H9 (cell line): Measurements from ENCODE around the gene FOXC2. TPM values are rescaled to one million over a fixed set of nuclear protein-coding genes. Genes with fewer than 3 reads are reported as not detected.

Experiments
- DNase-seq: peaks from one replicate; pipeline ENCODE4 v3.0.0-alpha.2; 2017
- H2AFZ ChIP-seq: one replicate; pipeline ENCODE4 v1.6.1; 2013; ENCODE audit warnings: mild to moderate bottlenecking, low read length, control low read depth, moderate library complexity
- H2AK5ac ChIP-seq: 2 replicates; pipeline ENCODE4 v1.6.1; 2013; ENCODE audit warnings: low read length, control low read depth, mixed read lengths; ENCODE audit not compliant: insufficient read length
- H2BK120ac ChIP-seq: one replicate; pipeline ENCODE4 v1.6.1; 2013; ENCODE audit warnings: low read depth, mild to moderate bottlenecking, low read length, control low read depth, inconsistent platforms; ENCODE audit not compliant: poor library complexity, severe bottlenecking
- H2BK12ac ChIP-seq: 2 replicates; pipeline ENCODE4 v1.6.1; 2013; ENCODE audit warnings: low read length, control low read depth, mixed read lengths, low read depth; ENCODE audit not compliant: insufficient read length
- H2BK15ac ChIP-seq: 2 replicates; pipeline ENCODE4 v1.6.1; 2013; ENCODE audit warnings: low read depth, low read length, control low read depth
- H2BK20ac ChIP-seq: one replicate; pipeline ENCODE4 v1.6.1; 2013; ENCODE audit warnings: low read depth, mild to moderate bottlenecking, low read length, control low read depth, inconsistent platforms; ENCODE audit not compliant: poor library complexity, severe bottlenecking
- H2BK5ac ChIP-seq: 2 replicates; pipeline ENCODE4 v1.6.1; 2013; ENCODE audit warnings: low read length, control low read depth, mixed read lengths; ENCODE audit not compliant: insufficient read length
- H3K14ac ChIP-seq: 2 replicates; pipeline ENCODE4 v1.6.1; 2013; ENCODE audit warnings: low read length, control low read depth; ENCODE audit not compliant: insufficient read depth
- H3K18ac ChIP-seq: 2 replicates; pipeline ENCODE4 v1.6.1; 2013; ENCODE audit warnings: low read depth, mild to moderate bottlenecking, mixed read lengths, low read length, control low read depth; ENCODE audit not compliant: insufficient read length
- H3K23ac ChIP-seq: 2 replicates; pipeline ENCODE4 v1.6.1; 2013; ENCODE audit warnings: low read length, control low read depth, mixed read lengths, low read depth; ENCODE audit not compliant: insufficient read length
- H3K23me2 ChIP-seq: 2 replicates; pipeline ENCODE4 v1.6.1; 2013; ENCODE audit warnings: low read depth, mild to moderate bottlenecking, mixed read lengths, low read length, control low read depth; ENCODE audit not compliant: insufficient read length, poor library complexity, severe bottlenecking
- H3K27ac ChIP-seq: 2 replicates; pipeline ENCODE4 v1.5.1; 2013; ENCODE audit warnings: low read length, control low read depth, mixed read lengths, low read depth; ENCODE audit not compliant: insufficient read length
- H3K27me3 ChIP-seq: 2 replicates; pipeline ENCODE4 v1.6.1; 2013; ENCODE audit warnings: low read length, control low read depth, inconsistent platforms; ENCODE audit not compliant: insufficient read depth
- H3K4ac ChIP-seq: 2 replicates; pipeline ENCODE4 v1.6.1; 2013; ENCODE audit warnings: low read depth, mild to moderate bottlenecking, control low read depth, inconsistent platforms, low read length, moderate library complexity
- H3K4me1 ChIP-seq: 2 replicates; pipeline ENCODE4 v1.6.1; 2013; ENCODE audit warnings: low read length, control low read depth, inconsistent platforms; ENCODE audit not compliant: insufficient read depth
- H3K4me2 ChIP-seq: 2 replicates; pipeline ENCODE4 v1.6.1; 2013; ENCODE audit warnings: low read length, control low read depth, mixed read lengths; ENCODE audit not compliant: insufficient read length, insufficient read depth
- H3K56ac ChIP-seq: 2 replicates; pipeline ENCODE4 v1.6.1; 2013; ENCODE audit warnings: low read depth, mild to moderate bottlenecking, mixed read lengths, low read length, control low read depth; ENCODE audit not compliant: insufficient read length
- H3K79me1 ChIP-seq: 2 replicates; pipeline ENCODE4 v1.6.1; 2013; ENCODE audit warnings: low read depth, mild to moderate bottlenecking, moderate library complexity, low read length, control low read depth, inconsistent platforms; ENCODE audit not compliant: insufficient read depth, poor library complexity, severe bottlenecking
- H3K79me2 ChIP-seq: 2 replicates; pipeline ENCODE4 v1.6.1; 2013; ENCODE audit warnings: low read length, control low read depth, inconsistent platforms; ENCODE audit not compliant: insufficient read depth
- H3K9ac ChIP-seq: 2 replicates; pipeline ENCODE4 v1.6.1; 2013; ENCODE audit warnings: low read length, control low read depth, mixed read lengths; ENCODE audit not compliant: insufficient read length; ENCODE audit errors: extremely low read depth
- H3K9me3 ChIP-seq: one replicate; pipeline ENCODE4 v1.6.1; 2013; ENCODE audit warnings: low read depth, low read length, inconsistent platforms; ENCODE audit not compliant: control insufficient read depth
- H3T11ph ChIP-seq: one replicate; pipeline ENCODE4 v1.6.1; 2013; ENCODE audit warnings: mild to moderate bottlenecking, low read length, control low read depth, inconsistent platforms
- H4K20me1 ChIP-seq: one replicate; pipeline ENCODE4 v1.6.1; 2013; ENCODE audit not compliant: control insufficient read depth, insufficient read length, insufficient read depth
- H4K5ac ChIP-seq: 2 replicates; pipeline ENCODE4 v1.6.1; 2013; ENCODE audit warnings: low read depth, mild to moderate bottlenecking, mixed read lengths, low read length, control low read depth; ENCODE audit not compliant: insufficient read length
- H4K8ac ChIP-seq: replicated peaks from 2 replicates; pipeline ENCODE4 v1.6.1; 2013; ENCODE audit warnings: low read length, control low read depth, mixed read lengths, low read depth; ENCODE audit not compliant: insufficient read length
- H4K91ac ChIP-seq: 2 replicates; pipeline ENCODE4 v1.6.1; 2013; ENCODE audit warnings: low read depth, mild to moderate bottlenecking, moderate library complexity, mixed read lengths, low read length, control low read depth; ENCODE audit not compliant: insufficient read length
- H3K27ac Mint-ChIP-seq, 3 experiments: 2 replicates in 2 of 3; 3 replicates in 1 of 3; pipeline ENCODE4 v1.8.0; 2020 to 2021; ENCODE audit warnings: mixed read lengths in 3 of 3, mild to moderate bottlenecking in 1 of 3, moderate library complexity in 1 of 3
- H3K27me3 Mint-ChIP-seq: 2 replicates; pipeline ENCODE4 v1.8.0; 2021; ENCODE audit warnings: low read depth, mild to moderate bottlenecking, moderate library complexity, mixed read lengths
- H3K36me3 Mint-ChIP-seq, 3 experiments: 2 replicates in 2 of 3; 3 replicates in 1 of 3; pipeline ENCODE4 v1.8.0; 2020 to 2021; ENCODE audit warnings: low read depth in 3 of 3, mixed read lengths in 3 of 3; ENCODE audit not compliant: insufficient read depth in 1 of 3
- H3K4me1 Mint-ChIP-seq, 2 experiments: 2 replicates each; pipeline ENCODE4 v1.8.0; 2020; ENCODE audit warnings: mixed read lengths in 2 of 2
- H3K4me3 Mint-ChIP-seq, 2 experiments: 2 replicates in 1 of 2; 3 replicates in 1 of 2; pipeline ENCODE4 v1.8.0; 2020 to 2021; ENCODE audit warnings: mild to moderate bottlenecking in 2 of 2, mixed read lengths in 2 of 2, moderate library complexity in 1 of 2
- H3K9me3 Mint-ChIP-seq, 2 experiments: 2 replicates in 1 of 2; 3 replicates in 1 of 2; pipeline ENCODE4 v1.8.0; 2020; ENCODE audit warnings: mild to moderate bottlenecking in 2 of 2, mixed read lengths in 2 of 2, moderate library complexity in 1 of 2
- WGBS: extraction: QIAGEN DNeasy Blood & Tissue Kit; methylation state at CpG from one replicate; pipeline ENCODE4 v1.1.7; 2013; ENCODE audit warnings: missing lambda C conversion rate, low lambda C conversion rate, mixed read lengths; ENCODE audit not compliant: insufficient read length; ENCODE audit errors: extremely low coverage; 5-methylcytosine and 5-hydroxymethylcytosine counted together
- total RNA-seq: library from RNA; stranded (reverse); gene quantifications from 2 replicates; pipeline ENCODE4 v1.2.1, GENCODE V29; 2021
- TF ChIP-seq, protein P1 (sequence below): fragments of 200-600 bp; sonication (generic); conservative IDR thresholded peaks from 3 replicates; pipeline ENCODE4 v1.8.0; 2021; ENCODE audit warnings: antibody characterized with exemption, mild to moderate bottlenecking

The FOXC2 gene
- total RNA-seq, 1 experiment from 2014 or later, result not detected

DNA sequence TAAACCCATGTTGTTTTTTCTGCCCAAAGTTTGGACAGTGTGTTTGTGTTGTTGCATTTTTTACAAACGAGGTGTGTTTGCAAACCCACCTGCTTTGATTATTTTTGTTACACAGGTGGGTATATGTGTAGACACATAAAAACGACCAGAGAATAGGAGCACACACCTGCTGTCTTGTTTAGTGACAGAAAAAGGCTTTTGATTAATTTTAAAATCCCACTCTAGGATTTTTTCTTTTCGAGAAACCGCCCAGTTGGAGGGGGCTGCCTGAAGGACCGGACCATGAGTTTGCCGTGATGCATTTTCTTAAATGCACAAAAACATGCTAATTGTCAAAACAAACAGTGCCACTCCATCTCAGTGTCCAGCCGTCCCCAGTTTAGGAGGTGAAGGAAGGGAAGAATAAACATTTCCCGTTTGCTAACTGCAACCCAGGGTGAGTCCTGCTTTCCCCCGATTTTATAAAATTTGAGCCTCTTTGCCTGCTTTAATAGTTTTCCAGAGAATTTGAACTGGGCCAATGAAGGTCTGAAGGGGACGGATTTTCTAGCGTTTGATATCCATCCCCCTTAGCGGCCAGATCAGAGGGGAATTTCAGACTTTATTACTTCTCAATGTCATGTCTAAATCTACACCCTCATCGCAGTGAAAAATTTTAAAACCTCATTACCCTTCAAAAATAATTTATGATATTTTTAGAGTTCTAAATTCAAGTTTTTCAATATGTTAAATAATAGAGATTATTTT is 3.2 kb downstream of the FOXC2 start:
- H2BK120ac ChIP-seq, result no peak overlapping the region
- H3K9me3 ChIP-seq, result no peaks in the 10 kb centered on the region
- H4K8ac ChIP-seq, result no peak overlapping the region
- no peak overlapping the region for H3K9ac ChIP-seq
- no peak overlapping the region for H3K27ac ChIP-seq
- H3K23ac ChIP-seq, result no peak overlapping the region
- no peak overlapping the region for H2AFZ ChIP-seq
- TF ChIP-seq, protein P1, sequence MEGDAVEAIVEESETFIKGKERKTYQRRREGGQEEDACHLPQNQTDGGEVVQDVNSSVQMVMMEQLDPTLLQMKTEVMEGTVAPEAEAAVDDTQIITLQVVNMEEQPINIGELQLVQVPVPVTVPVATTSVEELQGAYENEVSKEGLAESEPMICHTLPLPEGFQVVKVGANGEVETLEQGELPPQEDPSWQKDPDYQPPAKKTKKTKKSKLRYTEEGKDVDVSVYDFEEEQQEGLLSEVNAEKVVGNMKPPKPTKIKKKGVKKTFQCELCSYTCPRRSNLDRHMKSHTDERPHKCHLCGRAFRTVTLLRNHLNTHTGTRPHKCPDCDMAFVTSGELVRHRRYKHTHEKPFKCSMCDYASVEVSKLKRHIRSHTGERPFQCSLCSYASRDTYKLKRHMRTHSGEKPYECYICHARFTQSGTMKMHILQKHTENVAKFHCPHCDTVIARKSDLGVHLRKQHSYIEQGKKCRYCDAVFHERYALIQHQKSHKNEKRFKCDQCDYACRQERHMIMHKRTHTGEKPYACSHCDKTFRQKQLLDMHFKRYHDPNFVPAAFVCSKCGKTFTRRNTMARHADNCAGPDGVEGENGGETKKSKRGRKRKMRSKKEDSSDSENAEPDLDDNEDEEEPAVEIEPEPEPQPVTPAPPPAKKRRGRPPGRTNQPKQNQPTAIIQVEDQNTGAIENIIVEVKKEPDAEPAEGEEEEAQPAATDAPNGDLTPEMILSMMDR, result no peak
- no peaks in the 10 kb centered on the region; a peak in 2 of 7 replicates for H3K36me3 Mint-ChIP-seq
- H3K79me2 ChIP-seq, result no peaks in the 10 kb centered on the region
- H3K4ac ChIP-seq, result no peak overlapping the region
- no peak overlapping the region for H2BK20ac ChIP-seq
- H3K27me3 ChIP-seq, result peaks cover 89% of the 10 kb centered on the region
- no peak for DNase-seq
- peaks cover 93% of the 10 kb centered on the region for H3K27me3 Mint-ChIP-seq
- H3T11ph ChIP-seq, result no peak overlapping the region
- H3K4me1 ChIP-seq, result peaks cover 11% of the 10 kb centered on the region; the same call in 1 of the 2 replicates
- H2AK5ac ChIP-seq, result no peak overlapping the region
- H2BK12ac ChIP-seq, result no peak overlapping the region
- no peak overlapping the region for H3K4me3 Mint-ChIP-seq
- H4K5ac ChIP-seq, result no peak overlapping the region
- no peak overlapping the region for H3K14ac ChIP-seq
- no CpG with 5 or more reads among the region's 13 CpGs for WGBS
- no peaks in the 10 kb centered on the region for H3K79me1 ChIP-seq
- H3K18ac ChIP-seq, result no peak overlapping the region
- H3K27ac Mint-ChIP-seq, result no peak overlapping the region
- no peak overlapping the region for H2BK15ac ChIP-seq
- peaks cover 9% of the 10 kb centered on the region for H3K23me2 ChIP-seq
- H4K20me1 ChIP-seq, result no peaks in the 10 kb centered on the region
- no peak overlapping the region for H3K56ac ChIP-seq
- peaks cover 2 to 3% of the 10 kb centered on the region in 2 experiments; a peak in 3 of 5 replicates for H3K9me3 Mint-ChIP-seq
- no peak overlapping the region for H3K4me2 ChIP-seq
- H3K4me1 Mint-ChIP-seq, result peaks cover 31 to 39% of the 10 kb centered on the region in 2 experiments
- H2BK5ac ChIP-seq, result no peak overlapping the region
- H4K91ac ChIP-seq, result no peak overlapping the region
